ENCODE results near the gene TRIM52.
"Not testable (repeated sequence)": the region's sequence is repeated elsewhere in the genome, so short reads cannot be mapped to it uniquely, and the experiment has no call there.

Gene TRIM52

DNA sequence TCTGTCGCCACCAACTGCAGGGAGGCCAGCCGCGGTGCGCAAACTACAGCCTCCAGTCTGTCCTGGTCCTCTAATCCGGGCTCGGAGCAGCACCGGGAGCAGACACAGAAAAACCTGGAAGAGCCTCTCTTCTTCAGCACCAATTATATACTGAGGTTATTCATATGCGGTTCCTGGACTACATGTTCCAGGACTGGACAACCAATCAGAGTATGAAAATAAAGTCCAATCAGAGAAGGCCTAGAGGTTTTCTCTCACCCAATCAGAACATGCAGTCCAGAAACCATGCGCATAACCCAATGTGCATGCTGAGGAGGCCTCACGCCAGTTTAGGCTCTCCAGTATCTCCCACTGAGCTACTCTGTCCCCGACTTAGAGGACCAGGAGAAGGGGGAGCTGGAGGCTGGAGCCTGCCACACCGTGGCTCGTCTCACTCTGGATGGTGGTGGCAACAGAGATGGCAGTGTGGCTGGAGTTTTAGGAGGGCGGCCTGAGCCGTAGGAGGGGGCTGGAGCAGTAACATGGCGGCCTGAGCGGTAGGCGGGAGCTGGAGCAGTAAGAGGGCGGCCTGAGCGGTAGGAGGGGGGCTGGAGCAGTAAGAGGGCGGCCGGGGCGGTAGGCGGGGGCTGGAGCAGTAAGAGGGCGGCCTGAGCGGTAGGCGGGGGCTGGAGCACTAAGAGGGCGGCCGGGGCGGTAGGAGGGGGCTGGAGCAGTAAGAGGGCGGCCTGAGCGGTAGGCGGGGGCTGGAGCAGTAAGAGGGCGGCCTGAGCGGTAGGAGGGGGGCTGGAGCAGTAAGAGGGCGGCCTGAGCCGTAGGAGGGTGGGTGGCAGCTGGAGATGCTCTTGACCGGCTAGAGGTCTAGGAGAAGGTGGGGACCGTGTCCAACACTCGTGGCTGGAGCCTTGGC lies 20.4 kb upstream of the TRIM52 start:
- Histone ChIP-seq H3K36me3 (ENCODE audit: insufficient read depth, low read length) (no peaks in the 10 kb centered on the region), H3K4me3 (ENCODE audit: low read depth in 1 of 2, low read length in 2 of 2) (no peak overlapping the region), H2AFZ (ENCODE audit: low read depth, low read length) (no peak overlapping the region), H3K27me3 (ENCODE audit: insufficient read depth, low read length, poor library complexity) (no peaks in the 10 kb centered on the region), H3K9ac (ENCODE audit: low read depth, low read length) (no peak overlapping the region), H3K79me2 (ENCODE audit: insufficient read depth, low read length) (no peaks in the 10 kb centered on the region), H3K9me3 (ENCODE audit: insufficient read depth, low read length, severe bottlenecking) (no peaks in the 10 kb centered on the region), H4K20me1 (ENCODE audit: insufficient read depth, low read length) (no peaks in the 10 kb centered on the region), H3K4me2 (ENCODE audit: insufficient read depth, low read length) (no peak overlapping the region), H3K27ac (ENCODE audit: low read length) (no peak overlapping the region), H3K4me1 (ENCODE audit: insufficient read depth, low read length) (no peaks in the 10 kb centered on the region)
- ATAC-seq (ENCODE audit: insufficient read depth, low read depth) (no peak), DNase-seq (no peak)
- TF ChIP-seq EZH2 (IDR thresholded peaks at IDR 0.05; ENCODE audit: borderline replicate concordance, low read depth, low read length, severe bottlenecking), result no peak
- TF ChIP-seq, protein P1, sequence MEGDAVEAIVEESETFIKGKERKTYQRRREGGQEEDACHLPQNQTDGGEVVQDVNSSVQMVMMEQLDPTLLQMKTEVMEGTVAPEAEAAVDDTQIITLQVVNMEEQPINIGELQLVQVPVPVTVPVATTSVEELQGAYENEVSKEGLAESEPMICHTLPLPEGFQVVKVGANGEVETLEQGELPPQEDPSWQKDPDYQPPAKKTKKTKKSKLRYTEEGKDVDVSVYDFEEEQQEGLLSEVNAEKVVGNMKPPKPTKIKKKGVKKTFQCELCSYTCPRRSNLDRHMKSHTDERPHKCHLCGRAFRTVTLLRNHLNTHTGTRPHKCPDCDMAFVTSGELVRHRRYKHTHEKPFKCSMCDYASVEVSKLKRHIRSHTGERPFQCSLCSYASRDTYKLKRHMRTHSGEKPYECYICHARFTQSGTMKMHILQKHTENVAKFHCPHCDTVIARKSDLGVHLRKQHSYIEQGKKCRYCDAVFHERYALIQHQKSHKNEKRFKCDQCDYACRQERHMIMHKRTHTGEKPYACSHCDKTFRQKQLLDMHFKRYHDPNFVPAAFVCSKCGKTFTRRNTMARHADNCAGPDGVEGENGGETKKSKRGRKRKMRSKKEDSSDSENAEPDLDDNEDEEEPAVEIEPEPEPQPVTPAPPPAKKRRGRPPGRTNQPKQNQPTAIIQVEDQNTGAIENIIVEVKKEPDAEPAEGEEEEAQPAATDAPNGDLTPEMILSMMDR (IDR thresholded peaks at IDR 0.05; ENCODE audit: borderline replicate concordance, extremely low read depth, low read length, poor library complexity, severe bottlenecking), result no peak

DNA sequence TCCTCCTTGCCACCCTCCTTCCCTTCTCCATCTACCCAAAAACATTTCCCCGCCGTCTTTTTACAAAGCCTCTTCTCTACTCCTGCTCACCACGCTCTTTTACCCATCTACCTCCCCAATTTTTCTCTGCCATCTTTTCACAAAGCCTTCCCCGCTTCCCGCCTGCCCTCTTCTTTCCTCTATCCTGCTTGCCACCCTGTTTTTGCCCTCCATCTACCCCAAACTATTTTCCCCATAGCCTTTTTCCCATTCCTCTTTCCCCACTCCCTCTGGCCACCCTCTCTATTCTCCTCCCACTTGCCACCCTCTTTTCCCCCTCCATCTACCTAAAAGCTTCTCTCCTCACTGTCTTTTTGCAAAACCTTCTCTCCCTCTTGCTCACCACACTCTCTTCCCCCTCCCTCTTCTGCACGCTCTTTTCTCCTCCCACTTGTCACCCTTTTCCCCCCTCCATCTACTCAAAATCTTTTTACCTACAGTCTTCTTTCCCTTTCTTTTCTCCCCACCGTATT lies 19.4 kb upstream of the TRIM52 start:
- Histone ChIP-seq H3K36me3 (ENCODE audit: insufficient read depth, low read length) (no peaks in the 10 kb centered on the region), H3K27me3 (ENCODE audit: insufficient read depth, low read length, poor library complexity) (no peaks in the 10 kb centered on the region), H2AFZ (ENCODE audit: low read depth, low read length) (no peak overlapping the region), H3K4me1 (ENCODE audit: insufficient read depth, low read length) (no peaks in the 10 kb centered on the region), H3K27ac (ENCODE audit: low read length) (no peak overlapping the region), H3K9ac (ENCODE audit: low read depth, low read length) (no peak overlapping the region), H3K79me2 (ENCODE audit: insufficient read depth, low read length) (no peaks in the 10 kb centered on the region), H3K4me3 (ENCODE audit: low read depth in 1 of 2, low read length in 2 of 2) (no peak overlapping the region), H4K20me1 (ENCODE audit: insufficient read depth, low read length) (no peaks in the 10 kb centered on the region), H3K9me3 (ENCODE audit: insufficient read depth, low read length, severe bottlenecking) (no peaks in the 10 kb centered on the region), H3K4me2 (ENCODE audit: insufficient read depth, low read length) (no peak overlapping the region)
- TF ChIP-seq, protein P1 (IDR thresholded peaks at IDR 0.05; ENCODE audit: borderline replicate concordance, extremely low read depth, low read length, poor library complexity, severe bottlenecking), result no peak
- TF ChIP-seq EZH2 (IDR thresholded peaks at IDR 0.05; ENCODE audit: borderline replicate concordance, low read depth, low read length, severe bottlenecking), result no peak
- no peak for ATAC-seq (ENCODE audit: insufficient read depth, low read depth)
- no peak for DNase-seq

DNA sequence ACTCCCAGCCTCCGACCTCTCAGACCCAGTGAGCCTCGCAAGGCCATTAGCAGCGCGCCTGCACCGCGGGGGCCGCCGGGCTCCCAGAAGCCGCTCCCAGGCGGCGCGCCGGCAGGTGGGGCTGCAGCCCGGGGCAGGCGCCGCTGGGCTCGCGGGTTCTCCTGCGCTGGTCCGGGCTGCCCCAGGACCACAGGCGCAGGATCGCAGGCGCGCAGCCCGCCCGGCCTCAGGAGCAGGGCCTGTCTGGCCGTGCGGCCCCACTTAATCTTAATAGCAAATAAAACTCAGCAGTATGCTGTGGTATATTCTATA lies 12.4 kb upstream of the TRIM52 start:
- not testable (repeated sequence) for H3K27me3 ChIP-seq (ENCODE audit: insufficient read depth, low read length, poor library complexity); H3K9ac ChIP-seq (ENCODE audit: low read depth, low read length); H3K79me2 ChIP-seq (ENCODE audit: insufficient read depth, low read length); H3K27ac ChIP-seq (ENCODE audit: low read length); H3K36me3 ChIP-seq (ENCODE audit: insufficient read depth, low read length); ATAC-seq (ENCODE audit: insufficient read depth, low read depth); H3K9me3 ChIP-seq (ENCODE audit: insufficient read depth, low read length, severe bottlenecking); DNase-seq; H4K20me1 ChIP-seq (ENCODE audit: insufficient read depth, low read length); H3K4me1 ChIP-seq (ENCODE audit: insufficient read depth, low read length); H2AFZ ChIP-seq (ENCODE audit: low read depth, low read length); H3K4me3 ChIP-seq (ENCODE audit: low read depth in 1 of 2, low read length in 2 of 2); H3K4me2 ChIP-seq (ENCODE audit: insufficient read depth, low read length)

DNA sequence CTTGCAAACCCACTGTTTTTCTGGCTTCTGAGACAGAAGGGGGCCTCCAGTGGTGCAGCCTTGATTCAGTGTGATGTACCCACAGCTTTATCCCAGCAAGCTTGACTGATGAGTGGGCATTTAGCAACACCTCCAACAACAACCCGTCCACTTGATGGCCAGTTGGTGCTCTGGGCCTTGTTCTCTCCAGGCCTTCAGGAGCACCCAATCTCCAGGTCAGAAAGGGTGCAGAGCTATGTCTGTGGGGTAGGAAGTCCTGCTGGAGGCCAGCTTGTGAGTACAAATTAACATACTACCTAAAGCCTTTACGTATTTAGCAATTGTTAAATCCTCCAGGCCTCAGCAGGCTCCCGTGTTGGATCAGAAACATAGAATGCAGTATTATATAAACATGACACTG lies 10.1 kb upstream of the TRIM52 start:
- H3K79me2 ChIP-seq (ENCODE audit: insufficient read depth, low read length), result no peaks in the 10 kb centered on the region
- no peaks in the 10 kb centered on the region for H3K4me1 ChIP-seq (ENCODE audit: insufficient read depth, low read length)
- TF ChIP-seq, protein P1 (IDR thresholded peaks at IDR 0.05; ENCODE audit: borderline replicate concordance, extremely low read depth, low read length, poor library complexity, severe bottlenecking), result no peak
- no peak for TF ChIP-seq EZH2 (IDR thresholded peaks at IDR 0.05; ENCODE audit: borderline replicate concordance, low read depth, low read length, severe bottlenecking)
- no peak for DNase-seq
- no peaks in the 10 kb centered on the region for H3K36me3 ChIP-seq (ENCODE audit: insufficient read depth, low read length)
- no peaks in the 10 kb centered on the region for H3K27me3 ChIP-seq (ENCODE audit: insufficient read depth, low read length, poor library complexity)
- H3K4me3 ChIP-seq (ENCODE audit: low read depth in 1 of 2, low read length in 2 of 2), result no peak overlapping the region
- H3K27ac ChIP-seq (ENCODE audit: low read length), result no peak overlapping the region
- no peak overlapping the region for H3K4me2 ChIP-seq (ENCODE audit: insufficient read depth, low read length)
- no peaks in the 10 kb centered on the region for H4K20me1 ChIP-seq (ENCODE audit: insufficient read depth, low read length)
- H2AFZ ChIP-seq (ENCODE audit: low read depth, low read length), result no peak overlapping the region
- ATAC-seq (ENCODE audit: insufficient read depth, low read depth), result no peak
- no peak overlapping the region for H3K9ac ChIP-seq (ENCODE audit: low read depth, low read length)
- no peaks in the 10 kb centered on the region for H3K9me3 ChIP-seq (ENCODE audit: insufficient read depth, low read length, severe bottlenecking)

DNA sequence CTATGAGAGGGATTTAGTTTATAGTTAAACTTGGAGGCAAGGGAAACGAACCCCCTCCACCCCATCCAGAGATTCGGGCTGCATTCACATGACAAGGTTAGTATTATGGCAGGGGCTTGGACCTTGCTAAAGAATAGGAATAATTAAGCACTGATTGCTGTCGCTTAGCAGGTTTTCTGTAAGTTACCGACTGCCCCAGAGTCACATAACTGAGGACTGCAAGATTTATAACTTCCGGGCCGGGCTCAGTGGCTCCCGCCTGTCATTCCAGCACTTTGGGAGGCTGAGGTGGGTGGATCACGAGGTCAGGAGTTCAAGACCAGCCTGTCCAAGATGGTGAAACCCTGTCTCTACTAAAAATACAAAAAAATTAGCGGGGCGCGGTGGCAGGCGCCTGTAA lies 7.0 kb upstream of the TRIM52 start:
- not testable (repeated sequence) for H4K20me1 ChIP-seq (ENCODE audit: insufficient read depth, low read length); H3K4me2 ChIP-seq (ENCODE audit: insufficient read depth, low read length); H3K27ac ChIP-seq (ENCODE audit: low read length); H3K4me1 ChIP-seq (ENCODE audit: insufficient read depth, low read length); H3K4me3 ChIP-seq (ENCODE audit: low read depth in 1 of 2, low read length in 2 of 2); H3K79me2 ChIP-seq (ENCODE audit: insufficient read depth, low read length); H2AFZ ChIP-seq (ENCODE audit: low read depth, low read length); H3K27me3 ChIP-seq (ENCODE audit: insufficient read depth, low read length, poor library complexity); ATAC-seq (ENCODE audit: insufficient read depth, low read depth); H3K9ac ChIP-seq (ENCODE audit: low read depth, low read length); H3K9me3 ChIP-seq (ENCODE audit: insufficient read depth, low read length, severe bottlenecking); DNase-seq
- H3K36me3 ChIP-seq (ENCODE audit: insufficient read depth, low read length), result peaks cover 13% of the 10 kb centered on the region

Measured in DND-41 (cell line).